ENCODE results near the gene PTPRF.

PTPRF gene

GRCh38 chr1:43659212-43660166 is 128.8 kb downstream of the PTPRF start:
- H3K27ac ChIP-seq (ENCODE audit: low read depth, low read length) = no peak overlapping the region
- H3K36me3 ChIP-seq (ENCODE audit: low read length) = peaks cover 27% of the 10 kb centered on the region
- no peak overlapping the region for H3K4me3 ChIP-seq (ENCODE audit: insufficient read depth, low read length, poor library complexity, severe bottlenecking)
- H3K27me3 ChIP-seq (ENCODE audit: low read length) = no peaks in the 10 kb centered on the region
- H3K9me2 ChIP-seq (replicated peaks; ENCODE audit: insufficient read depth, low read length) = no peaks in the 10 kb centered on the region
- H3K9me3 ChIP-seq (ENCODE audit: insufficient read depth, low read length) = no peaks in the 10 kb centered on the region
- H2AFZ ChIP-seq (ENCODE audit: low read depth, low read length, severe bottlenecking) = no peak overlapping the region
- H4K20me1 ChIP-seq (ENCODE audit: low read depth, low read length) = no peaks in the 10 kb centered on the region
- no peak overlapping the region for H3K9ac ChIP-seq (ENCODE audit: low read length)
- no peaks in the 10 kb centered on the region for H3K79me2 ChIP-seq (ENCODE audit: insufficient read depth, low read length)
- no peak overlapping the region for H3K4me2 ChIP-seq (ENCODE audit: low read depth, low read length, poor library complexity, severe bottlenecking)
- H3F3A ChIP-seq (ENCODE audit: insufficient read depth) = no peaks in the 10 kb centered on the region
- no peak for TF ChIP-seq EZH2phosphoT487 (conservative IDR thresholded peaks at IDR 0.05; ENCODE audit: low read length)
- TF ChIP-seq CTCF (IDR thresholded peaks at IDR 0.05; ENCODE audit: insufficient read depth, low read length, poor library complexity, severe bottlenecking) = no peak

GRCh38 chr1:43660355-43660754 is 129.7 kb downstream of the PTPRF start:
- H4K20me1 ChIP-seq (ENCODE audit: low read depth, low read length) = no peaks in the 10 kb centered on the region
- no peaks in the 10 kb centered on the region for H3K9me3 ChIP-seq (ENCODE audit: insufficient read depth, low read length)
- H3K4me2 ChIP-seq (ENCODE audit: low read depth, low read length, poor library complexity, severe bottlenecking) = no peak overlapping the region
- H3K27ac ChIP-seq (ENCODE audit: low read depth, low read length) = no peak overlapping the region
- TF ChIP-seq CTCF (IDR thresholded peaks at IDR 0.05; ENCODE audit: insufficient read depth, low read length, poor library complexity, severe bottlenecking) (no peak), EZH2phosphoT487 (conservative IDR thresholded peaks at IDR 0.05; ENCODE audit: low read length) (no peak)
- no peak overlapping the region for H3K9ac ChIP-seq (ENCODE audit: low read length)
- H2AFZ ChIP-seq (ENCODE audit: low read depth, low read length, severe bottlenecking) = no peak overlapping the region
- H3K4me3 ChIP-seq (ENCODE audit: insufficient read depth, low read length, poor library complexity, severe bottlenecking) = no peak overlapping the region
- H3K9me2 ChIP-seq (replicated peaks; ENCODE audit: insufficient read depth, low read length) = no peaks in the 10 kb centered on the region
- H3K36me3 ChIP-seq (ENCODE audit: low read length) = peaks cover 22% of the 10 kb centered on the region
- no peaks in the 10 kb centered on the region for H3K27me3 ChIP-seq (ENCODE audit: low read length)
- no peaks in the 10 kb centered on the region for H3F3A ChIP-seq (ENCODE audit: insufficient read depth)
- no peaks in the 10 kb centered on the region for H3K79me2 ChIP-seq (ENCODE audit: insufficient read depth, low read length)

- Histone ChIP-seq H2AFZ (ENCODE audit: low read depth, low read length, severe bottlenecking) (no peak overlapping the region), H3F3A (ENCODE audit: insufficient read depth) (no peaks in the 10 kb centered on the region), H4K20me1 (ENCODE audit: low read depth, low read length) (no peaks in the 10 kb centered on the region), H3K36me3 (ENCODE audit: low read length) (peaks cover 18% of the 10 kb centered on the region; the same call in 1 of the 2 replicates), H3K9ac (ENCODE audit: low read length) (no peak overlapping the region), H3K27me3 (ENCODE audit: low read length) (no peaks in the 10 kb centered on the region), H3K9me3 (ENCODE audit: insufficient read depth, low read length) (no peaks in the 10 kb centered on the region), H3K9me2 (replicated peaks; ENCODE audit: insufficient read depth, low read length) (no peaks in the 10 kb centered on the region), H3K4me3 (ENCODE audit: insufficient read depth, low read length, poor library complexity, severe bottlenecking) (no peak overlapping the region), H3K27ac (ENCODE audit: low read depth, low read length) (no peak overlapping the region), H3K4me2 (ENCODE audit: low read depth, low read length, poor library complexity, severe bottlenecking) (no peak overlapping the region), H3K79me2 (ENCODE audit: insufficient read depth, low read length) (no peaks in the 10 kb centered on the region)
- TF ChIP-seq CTCF (IDR thresholded peaks at IDR 0.05; ENCODE audit: insufficient read depth, low read length, poor library complexity, severe bottlenecking) (no peak), EZH2phosphoT487 (conservative IDR thresholded peaks at IDR 0.05; ENCODE audit: low read length) (no peak)
These were observed 133.7 kb downstream of the PTPRF start for GRCh38 chr1:43664369-43664768.
